DND-41 (cell line): ENCODE results near the gene FOXO3.

Experiments used
- CTCF ChIP-seq: IDR thresholded peaks from 2 replicates; pipeline ENCODE4 v1.5.1; 2012; ENCODE audit warnings: borderline replicate concordance, low read length, moderate library complexity, mild to moderate bottlenecking; ENCODE audit not compliant: poor library complexity, severe bottlenecking; ENCODE audit errors: extremely low read depth
- EZH2 ChIP-seq: IDR thresholded peaks from 3 replicates; pipeline ENCODE4 v1.6.1; 2012; ENCODE audit warnings: borderline replicate concordance, low read depth, mild to moderate bottlenecking, moderate library complexity, low read length, inconsistent platforms; ENCODE audit not compliant: severe bottlenecking

- TF ChIP-seq CTCF (no peak), EZH2 (no peak)
Observed at GRCh38 chr6:108612852-108613251, 52.1 kb downstream of the FOXO3 start.
